Occipital lobe (tissue), 2 donors: ENCODE results near the gene MAP3K5. TPM values are rescaled to one million over a fixed set of nuclear protein-coding genes. Genes with fewer than 3 reads are reported as not detected.
"Not testable (repeated sequence)": the region's sequence is repeated elsewhere in the genome, so short reads cannot be mapped to it uniquely, and the experiment has no call there.

Source experiments
- DNase-seq: peaks from one replicate; lab custom pipeline; 2025; lab: John Stamatoyannopoulos, UW
- total RNA-seq: library from RNA; depleted of rRNA; stranded (reverse); fragments of >200 nt; gene quantifications from one replicate; pipeline ENCODE4 v1.2.3, GENCODE V29; 2014

MAP3K5 gene
- total RNA-seq, 1 donor from 2014 or later, result 9.8 TPM

- DNase-seq, result no peak
These were observed 181.1 kb downstream of the MAP3K5 start for GRCh38 chr6:136611133-136611532.

- DNase-seq, result no peak
These were observed 182.2 kb downstream of the MAP3K5 start for GRCh38 chr6:136609873-136610706.

GRCh38 chr6:136608991-136609390, 183.3 kb downstream of the MAP3K5 start:
- DNase-seq, result no peak

GRCh38 chr6:136607932-136608772, 184.1 kb downstream of the MAP3K5 start:
- no peak for DNase-seq

GRCh38 chr6:136607204-136607931, 184.9 kb downstream of the MAP3K5 start:
- no peak for DNase-seq

GRCh38 chr6:136604928-136605510, 187.3 kb downstream of the MAP3K5 start:
- no peak for DNase-seq

- no peak for DNase-seq
These were observed 187.9 kb downstream of the MAP3K5 start for GRCh38 chr6:136604328-136604825.

DNA sequence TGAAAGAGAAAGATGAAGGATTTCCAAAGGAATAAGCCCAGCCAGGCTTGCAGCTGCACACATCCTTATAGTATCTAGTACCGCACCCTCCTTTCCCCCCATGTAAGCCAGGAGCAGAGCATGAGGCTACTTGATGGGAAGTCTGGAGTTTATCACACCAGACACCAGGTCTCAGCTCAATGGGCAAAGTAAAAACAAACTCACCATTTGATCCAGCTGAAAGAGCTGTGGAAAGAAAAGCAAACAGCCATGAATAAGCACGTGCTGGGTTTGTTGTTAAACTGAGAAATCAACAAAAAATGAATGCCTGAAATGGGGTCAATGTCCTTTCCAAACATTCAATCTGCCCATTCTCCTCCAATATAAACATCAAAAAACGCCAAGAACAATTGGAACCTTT, 191.5 kb downstream of the MAP3K5 start:
- no peak for DNase-seq

- DNase-seq, result no peak
These were observed 192.8 kb downstream of the MAP3K5 start for GRCh38 chr6:136599329-136600011.

DNA sequence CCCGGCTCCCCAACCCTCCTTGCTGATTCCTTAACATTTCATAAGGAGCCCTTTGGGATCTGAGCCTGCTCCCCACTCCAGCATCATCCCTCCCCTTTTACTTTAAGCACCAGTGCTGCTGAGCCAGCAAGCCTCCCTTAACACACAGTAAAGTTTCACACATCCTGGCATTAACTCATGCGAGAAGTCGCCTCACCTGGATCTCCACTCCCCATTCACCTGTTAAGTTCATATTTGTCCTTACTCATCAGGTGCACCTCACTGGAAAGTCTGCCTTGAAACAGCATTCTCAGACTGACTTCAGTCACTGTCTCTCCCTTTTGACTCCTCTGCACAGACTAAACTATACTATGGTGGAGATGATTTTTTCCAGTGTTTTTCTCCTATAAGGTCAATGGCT, 194.2 kb downstream of the MAP3K5 start:
- no peak for DNase-seq

DNA sequence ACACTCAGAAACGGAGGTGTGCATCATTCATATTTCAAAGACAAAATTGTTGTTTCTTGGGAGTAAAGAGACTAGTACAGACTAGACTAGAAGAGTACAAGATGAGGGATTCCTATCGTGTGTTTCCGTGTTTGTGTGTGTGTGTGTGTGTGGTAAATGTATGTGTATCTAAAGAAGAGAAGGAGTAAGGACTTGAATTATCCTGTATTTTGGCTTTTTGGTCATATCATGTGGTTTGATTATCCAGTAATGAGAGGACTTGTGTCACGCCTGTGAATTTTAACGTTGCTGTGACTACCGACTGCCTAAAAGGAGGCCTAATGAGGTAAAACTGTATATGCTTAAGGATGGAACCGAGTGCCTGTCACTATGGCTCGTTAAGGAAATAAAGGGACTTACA, 197.6 kb downstream of the MAP3K5 start:
- DNase-seq, result no peak

DNA sequence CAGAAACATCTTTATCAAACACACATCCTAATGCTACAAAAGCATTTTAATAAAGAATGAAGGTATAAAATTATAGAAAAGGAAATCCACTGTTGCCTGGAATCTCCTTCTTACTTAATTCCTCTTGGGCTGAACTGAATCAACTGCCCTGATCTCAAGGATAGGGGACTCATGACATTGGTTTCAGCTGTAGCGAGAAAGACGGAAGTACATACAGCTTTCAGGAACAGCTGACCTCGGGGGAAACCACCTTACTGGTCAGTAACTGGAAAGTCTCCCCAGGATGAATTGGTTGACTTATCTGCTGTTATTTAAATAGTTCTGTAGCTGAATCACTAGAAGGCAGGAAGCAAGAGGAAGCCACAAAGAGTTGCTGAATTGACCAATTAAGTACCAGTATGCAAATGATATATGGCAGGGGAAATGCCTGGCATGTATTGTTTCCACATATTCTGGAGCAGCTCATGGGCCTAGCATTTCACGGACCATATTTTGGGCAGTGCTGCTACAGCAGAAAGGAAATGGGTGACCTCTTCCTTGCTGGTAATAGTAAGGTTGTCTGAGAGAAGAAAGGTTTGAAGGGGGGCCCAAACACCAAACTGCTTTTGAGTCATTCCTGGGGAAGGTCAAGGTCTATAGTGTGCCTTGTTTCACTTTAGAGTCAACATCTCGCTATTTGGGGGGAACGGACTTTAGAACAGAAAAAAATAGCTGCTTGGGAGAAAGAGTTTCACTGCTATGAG, 198.4 kb downstream of the MAP3K5 start:
- DNase-seq, result no peak

DNA sequence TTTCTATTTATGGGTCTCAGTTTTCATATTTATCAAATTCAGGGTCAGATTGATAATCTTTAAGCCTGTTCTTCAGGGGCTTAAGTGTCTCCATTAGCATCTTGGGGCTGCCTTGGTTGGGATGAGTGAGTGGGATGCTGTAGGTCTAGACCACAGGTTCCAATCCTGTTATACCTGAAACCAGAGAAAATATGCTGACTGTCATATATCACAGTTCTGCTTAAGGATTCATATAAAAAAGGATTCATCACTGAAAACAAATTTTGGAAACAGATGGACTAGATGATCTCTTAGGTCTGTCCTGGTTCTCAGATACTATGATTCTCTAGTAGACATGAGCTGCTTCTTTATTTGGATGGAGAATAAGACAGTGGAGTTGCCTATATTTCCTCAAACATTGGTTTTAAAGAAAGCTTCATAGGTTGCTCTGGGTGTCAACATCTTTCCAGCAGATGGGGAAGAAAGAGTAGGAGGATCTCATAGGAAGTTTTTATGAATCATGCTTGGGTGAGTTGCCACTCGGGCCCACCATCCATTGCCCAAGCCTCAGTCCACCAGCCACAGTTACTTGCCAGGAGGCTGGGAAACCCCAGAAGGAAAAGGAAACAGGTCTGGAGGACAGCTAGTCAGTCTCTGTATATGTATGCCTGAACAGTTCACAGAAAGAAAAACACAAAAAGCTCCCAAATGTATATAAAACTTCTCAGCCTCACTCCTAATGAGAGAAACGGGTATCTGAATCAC, 199.2 kb downstream of the MAP3K5 start:
- DNase-seq, result no peak

GRCh38 chr6:136591617-136592016, 200.7 kb downstream of the MAP3K5 start:
- DNase-seq, result no peak

DNA sequence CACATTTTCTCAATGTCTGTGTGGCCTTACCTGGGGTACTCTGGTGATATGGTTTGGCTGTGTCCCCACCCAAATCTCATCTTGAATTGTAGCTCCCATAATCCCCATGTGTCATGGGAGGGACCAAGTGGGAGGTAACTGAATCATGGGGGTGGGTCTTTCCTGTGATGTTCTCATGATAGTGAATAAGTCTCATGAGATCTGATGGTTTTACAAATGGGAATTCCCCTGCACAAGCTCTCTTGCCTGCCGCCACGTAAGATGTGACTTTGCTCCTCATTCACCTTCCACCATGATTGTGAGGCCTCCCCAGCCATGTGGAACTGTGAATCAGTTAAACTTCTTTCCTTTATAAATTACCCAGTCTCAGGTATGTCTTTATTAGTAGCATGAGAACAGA, 201.4 kb downstream of the MAP3K5 start:
- DNase-seq, result not testable (repeated sequence)

- DNase-seq, result no peak
These were observed 204.8 kb downstream of the MAP3K5 start for GRCh38 chr6:136587527-136587926.

DNA sequence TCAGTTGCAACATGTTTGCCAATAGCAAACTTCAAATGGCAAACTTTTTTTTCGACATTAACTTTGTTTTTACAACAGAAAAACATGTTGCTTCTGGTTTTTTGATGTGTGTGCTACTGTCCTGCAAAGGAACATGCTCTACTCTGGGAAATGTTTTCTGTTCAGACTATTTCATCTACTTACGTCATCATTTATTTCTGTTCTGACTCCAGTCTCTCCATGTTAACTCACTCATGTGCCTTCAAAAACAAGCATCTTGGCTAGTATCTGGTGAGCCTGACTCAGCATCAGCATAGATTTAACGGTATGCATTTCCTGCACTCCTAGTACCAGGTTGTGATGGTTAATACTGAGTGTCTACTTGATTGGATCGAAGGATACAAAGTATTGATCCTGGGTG, 206.0 kb downstream of the MAP3K5 start:
- no peak for DNase-seq

GRCh38 chr6:136585523-136585922, 206.8 kb downstream of the MAP3K5 start:
- DNase-seq, result not testable (repeated sequence)

DNA sequence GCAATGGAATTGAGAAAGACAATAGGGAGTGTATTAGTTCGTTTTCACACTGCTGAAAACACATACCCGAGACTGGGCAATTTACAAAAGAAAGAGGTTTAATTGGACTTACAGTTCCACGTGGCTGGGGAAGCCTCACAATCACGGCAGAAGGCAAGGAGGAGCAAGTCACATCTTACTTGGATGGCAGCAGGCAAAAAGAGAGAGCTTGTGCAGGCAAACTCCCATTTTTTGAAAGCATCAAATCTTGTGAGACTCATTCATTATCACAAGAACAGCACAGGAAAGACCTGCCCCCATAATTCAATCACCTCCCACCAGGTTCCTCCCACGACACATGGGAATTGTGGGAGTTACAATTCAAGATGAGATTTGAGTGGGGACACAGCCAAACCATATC, 208.0 kb downstream of the MAP3K5 start:
- DNase-seq, result not testable (repeated sequence)
